NCI-H2081 (cell line): ENCODE results near the gene MGLL.
A peak's percentile ranks its signal among the peaks of the same experiment; 100 is the strongest.
"Not testable (repeated sequence)": the region's sequence is repeated elsewhere in the genome, so short reads cannot be mapped to it uniquely, and the experiment has no call there.

Experiments used
- DNase-seq, 2 experiments: peaks; one replicate each; lab custom pipeline; 2025; lab: John Stamatoyannopoulos, UW

MGLL gene

GRCh38 chr3:127709320-127710060 is 112.8 kb downstream of the MGLL start:
- no peak for DNase-seq

- peak in 1 of 2 experiments; percentile 26 for DNase-seq
Observed at GRCh38 chr3:127708837-127709236, 113.5 kb downstream of the MGLL start.

GRCh38 chr3:127707851-127708411 is 114.4 kb downstream of the MGLL start:
- DNase-seq: no peak

DNA sequence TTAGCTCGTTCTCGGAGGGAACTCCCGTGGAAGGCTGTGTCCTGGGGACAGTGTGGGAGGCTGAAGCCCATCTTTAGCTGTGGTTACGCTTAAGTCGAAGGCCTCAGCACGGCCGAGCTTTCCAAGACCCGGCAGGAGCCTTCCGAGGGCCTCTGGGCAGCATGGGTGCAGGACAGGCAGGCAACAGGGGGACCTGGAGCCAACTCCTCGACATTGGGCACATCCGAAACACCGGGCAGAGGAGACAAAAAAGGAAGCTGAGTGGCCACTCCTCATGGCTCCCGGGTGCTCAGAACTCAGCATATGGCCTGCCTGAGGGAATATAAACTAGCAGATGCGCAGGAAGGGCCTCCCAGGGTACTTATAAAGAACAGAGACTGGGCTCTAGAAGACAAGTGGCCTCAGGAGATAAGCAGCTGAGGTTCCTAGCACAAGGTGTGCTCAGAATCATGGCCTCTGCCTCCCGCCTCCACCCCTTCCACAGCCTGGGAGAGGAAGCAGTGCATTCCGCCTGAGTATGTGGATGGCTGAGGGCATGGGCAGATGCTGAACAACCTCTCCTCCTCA is 115.4 kb downstream of the MGLL start:
- no peak for DNase-seq

DNA sequence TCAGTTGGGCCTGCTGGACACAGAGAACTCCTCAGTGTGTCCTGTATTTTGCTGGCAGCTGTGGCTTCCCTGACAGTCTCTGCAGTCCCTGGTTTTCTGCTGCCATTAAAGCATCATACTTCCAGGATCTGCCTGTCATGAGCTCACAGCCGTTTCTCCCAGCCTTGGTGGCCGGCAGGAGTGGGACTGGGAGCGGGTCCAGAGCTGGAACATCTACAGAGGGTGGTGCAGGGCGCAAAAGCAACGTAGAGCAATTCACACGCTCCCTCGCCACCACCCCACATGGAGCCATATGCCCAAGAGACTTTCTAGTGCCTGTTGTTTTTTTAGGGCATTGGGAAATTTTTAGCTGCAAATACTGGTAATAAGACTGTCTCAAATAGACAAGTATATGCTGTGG is 116.0 kb downstream of the MGLL start:
- DNase-seq: no peak

GRCh38 chr3:127704840-127705239 is 117.5 kb downstream of the MGLL start:
- not testable (repeated sequence) for DNase-seq

- DNase-seq: no peak
Observed at GRCh38 chr3:127702151-127702578, 120.2 kb downstream of the MGLL start.

DNA sequence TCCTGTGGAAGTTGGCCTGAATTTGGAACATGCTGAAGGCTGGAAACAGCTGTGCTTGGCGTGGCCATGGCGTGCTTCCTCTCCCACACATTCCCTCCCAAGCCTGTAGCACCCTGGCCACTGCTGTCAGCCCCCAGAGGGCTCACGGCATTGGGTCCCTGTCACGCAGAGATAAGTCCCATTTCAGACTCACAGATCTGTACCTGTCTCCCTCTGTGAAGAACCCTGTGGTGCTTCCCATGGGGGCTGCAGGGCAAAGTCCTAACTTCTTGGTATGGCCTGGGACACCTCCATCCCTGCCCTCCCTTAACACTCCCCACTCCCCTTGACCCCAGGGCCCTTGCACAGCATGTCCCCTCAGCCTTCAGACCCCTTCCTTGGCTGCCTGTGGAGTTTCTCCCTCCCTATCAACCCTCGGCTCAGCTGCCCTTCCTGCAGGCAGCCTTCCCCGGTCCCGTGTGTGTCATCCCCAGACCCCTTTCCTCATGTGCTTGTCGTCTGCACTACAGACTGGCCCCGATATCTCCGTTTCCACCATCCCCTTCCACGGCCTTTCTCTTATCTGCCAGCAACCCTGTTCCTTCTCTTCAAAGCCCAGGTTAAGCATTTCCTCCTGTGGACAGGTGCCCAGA is 120.9 kb downstream of the MGLL start:
- DNase-seq: no peak

- DNase-seq: no peak
Observed at GRCh38 chr3:127700406-127700805, 121.9 kb downstream of the MGLL start.

- no peak for DNase-seq
Observed at GRCh38 chr3:127699416-127700300, 122.7 kb downstream of the MGLL start.

GRCh38 chr3:127698691-127699415 is 123.5 kb downstream of the MGLL start:
- peak in 1 of 2 experiments; percentile 21 for DNase-seq

- no peak for DNase-seq
Observed at GRCh38 chr3:127698286-127698685, 124.0 kb downstream of the MGLL start.

DNA sequence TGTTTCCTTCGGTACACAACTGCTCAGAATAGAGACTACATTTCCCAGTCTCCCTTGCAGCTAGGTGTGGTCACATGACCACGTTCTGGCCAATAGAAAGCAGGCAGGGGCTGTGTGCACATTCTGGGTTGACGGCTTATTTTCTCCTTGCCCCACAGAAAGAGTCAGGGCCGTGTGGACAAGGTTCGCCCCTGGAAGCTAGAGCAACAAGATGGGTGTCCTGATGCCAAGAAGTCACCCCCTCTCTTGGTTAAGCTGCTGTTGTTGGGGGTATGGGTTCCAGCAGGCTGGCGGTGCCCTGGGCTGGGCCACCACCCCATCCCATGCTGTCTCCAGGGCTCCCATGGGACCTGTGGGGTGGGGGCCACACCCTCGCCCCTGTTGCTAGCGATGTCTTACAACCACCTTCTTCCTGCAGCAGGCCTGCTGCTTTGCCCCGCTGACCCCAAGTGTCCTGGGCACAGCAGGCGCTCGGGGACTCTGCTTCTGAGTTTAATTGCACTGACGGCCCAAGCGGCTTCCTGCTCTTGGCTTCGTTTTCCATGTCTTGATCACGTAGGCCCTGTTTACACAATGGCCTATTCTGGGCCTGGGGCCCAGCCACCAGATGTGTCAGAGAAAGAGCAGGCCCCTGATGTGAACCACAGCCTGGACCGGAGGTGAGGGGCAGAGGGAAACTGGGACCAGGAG is 124.6 kb downstream of the MGLL start:
- peak; percentile 85 to 96 for DNase-seq

DNA sequence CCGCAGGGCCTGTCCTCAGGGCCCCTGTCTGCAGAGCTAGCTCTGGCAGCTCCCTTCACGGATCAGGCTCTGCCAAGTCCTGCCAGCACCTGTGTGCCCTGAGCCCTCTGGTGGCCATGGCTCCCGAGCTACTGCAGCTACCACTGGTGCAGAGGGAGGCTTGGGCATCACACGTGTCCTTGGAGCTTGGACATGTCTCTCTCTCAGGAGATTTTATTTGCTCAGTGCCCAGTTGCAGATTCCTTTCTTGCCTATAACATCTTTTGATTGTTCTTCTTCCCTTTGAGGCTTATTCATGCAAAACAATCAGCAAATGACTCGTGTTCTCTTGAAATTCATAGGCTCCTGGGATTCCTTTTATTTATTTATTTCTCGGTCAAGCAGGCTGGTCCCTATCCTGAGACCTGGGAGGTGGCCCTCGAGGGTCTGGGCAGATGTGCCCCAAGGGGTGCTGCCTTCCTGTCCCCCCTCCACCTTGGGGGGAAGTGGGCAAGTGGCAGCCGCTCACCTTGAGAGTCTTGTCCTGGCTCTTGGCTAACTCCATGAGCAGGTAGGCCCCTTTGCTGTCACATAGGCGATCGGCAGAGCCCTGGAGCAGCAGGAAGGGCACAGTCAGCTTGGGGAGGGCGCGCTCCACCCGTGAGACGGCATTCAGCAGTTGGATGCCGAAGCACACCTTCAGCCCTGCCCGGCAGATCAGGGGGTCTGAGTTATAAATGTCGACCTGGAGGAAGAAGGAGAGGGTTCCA is 127.7 kb downstream of the MGLL start:
- peak; percentile 75 to 80 for DNase-seq

GRCh38 chr3:127693336-127693843 is 128.9 kb downstream of the MGLL start:
- no peak for DNase-seq

DNA sequence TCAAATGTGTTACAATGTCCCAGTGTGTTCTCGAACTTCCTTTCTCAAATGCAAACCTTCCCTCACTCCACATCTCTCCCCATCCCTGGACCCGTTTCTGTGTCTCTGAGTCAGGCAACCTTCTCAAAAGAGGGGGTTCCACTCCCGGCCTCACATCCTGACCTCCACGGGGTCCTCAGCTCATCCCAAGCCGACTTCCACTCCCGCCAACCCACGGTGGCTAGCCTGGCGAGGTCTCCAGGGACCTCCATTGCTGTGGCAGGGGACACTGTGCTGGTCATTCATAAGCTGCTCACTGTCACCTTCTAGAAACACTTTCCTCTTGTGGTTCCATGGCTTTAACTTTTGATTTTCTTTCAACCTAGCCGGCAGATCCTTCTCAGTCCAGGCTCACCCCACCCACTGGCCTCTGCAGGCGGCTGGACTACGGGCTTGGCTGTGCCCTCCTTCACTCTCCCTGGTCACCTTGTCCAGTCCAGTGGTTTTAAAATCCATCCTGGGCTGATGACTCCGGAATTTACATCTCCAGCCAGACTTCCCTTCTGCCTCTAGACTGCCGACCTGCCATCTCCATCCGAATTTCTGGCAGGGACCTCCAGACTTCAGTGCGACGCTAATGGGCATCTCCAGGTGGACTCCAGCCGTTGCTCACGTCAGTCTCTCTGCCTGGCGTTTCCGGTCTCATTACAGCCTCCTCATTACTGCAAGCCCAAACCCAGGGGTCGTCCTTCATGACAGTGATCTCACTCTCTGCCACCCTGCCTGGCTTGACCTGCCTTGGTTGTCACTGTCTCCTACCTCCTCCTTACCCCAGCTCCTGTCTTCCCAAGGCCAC is 129.6 kb downstream of the MGLL start:
- DNase-seq: no peak

DNA sequence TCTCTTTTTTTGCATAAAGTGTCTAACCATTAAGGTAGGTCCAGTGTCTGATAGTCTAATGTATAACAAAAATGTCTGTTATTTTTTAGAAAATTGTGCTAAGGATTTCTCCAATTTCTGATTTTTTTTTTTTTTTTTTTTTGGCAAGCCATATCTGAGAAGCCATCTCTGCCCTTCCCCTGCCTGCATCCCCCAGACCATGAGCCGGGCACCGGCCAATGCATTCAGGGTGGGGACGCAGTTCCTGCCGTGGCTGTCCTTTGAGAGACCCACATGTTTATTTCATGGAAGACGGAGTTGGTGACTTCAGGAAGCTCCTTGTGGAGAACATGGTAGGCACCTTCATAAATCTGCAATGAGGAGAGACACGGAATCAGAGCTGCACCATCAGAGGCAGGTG is 130.3 kb downstream of the MGLL start:
- no peak for DNase-seq

DNA sequence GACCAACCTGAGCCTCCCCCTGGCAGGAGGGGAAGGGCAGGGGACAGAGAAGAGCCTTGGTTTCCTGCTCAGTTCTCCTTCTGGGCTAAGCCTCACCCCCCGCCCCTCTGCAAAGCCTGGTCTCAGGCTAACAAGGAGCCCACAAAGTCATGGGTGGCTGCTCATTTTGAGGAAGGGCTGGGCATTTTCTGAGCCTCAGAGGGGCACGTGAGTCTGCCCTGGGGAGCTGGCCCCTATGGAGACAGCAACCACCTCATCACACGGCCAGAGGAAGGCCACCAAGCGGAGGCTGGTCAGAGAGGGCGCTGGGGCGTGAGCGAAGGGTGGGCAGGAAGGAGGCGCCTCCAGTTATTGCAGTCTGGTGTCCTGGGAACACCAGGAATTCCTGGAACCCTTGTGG is 130.8 kb downstream of the MGLL start:
- DNase-seq: no peak
